22Rv1 (cell line): ENCODE results near the gene ABLIM3.

Experiments
- ZFX ChIP-seq: fragments of 450-650 bp; IDR thresholded peaks from 2 replicates; pipeline ENCODE4 v1.6.1; 2017; ENCODE audit warnings: antibody characterized with exemption, borderline replicate concordance
- TF ChIP-seq, protein P1 (sequence below): fragments of 450-650 bp; IDR thresholded peaks from 2 replicates; pipeline ENCODE4 v1.5.1; 2017; ENCODE audit warnings: mild to moderate bottlenecking

GRCh38 chr5:149195337-149195887 is 54.1 kb downstream of the ABLIM3 start:
- TF ChIP-seq, protein P1, sequence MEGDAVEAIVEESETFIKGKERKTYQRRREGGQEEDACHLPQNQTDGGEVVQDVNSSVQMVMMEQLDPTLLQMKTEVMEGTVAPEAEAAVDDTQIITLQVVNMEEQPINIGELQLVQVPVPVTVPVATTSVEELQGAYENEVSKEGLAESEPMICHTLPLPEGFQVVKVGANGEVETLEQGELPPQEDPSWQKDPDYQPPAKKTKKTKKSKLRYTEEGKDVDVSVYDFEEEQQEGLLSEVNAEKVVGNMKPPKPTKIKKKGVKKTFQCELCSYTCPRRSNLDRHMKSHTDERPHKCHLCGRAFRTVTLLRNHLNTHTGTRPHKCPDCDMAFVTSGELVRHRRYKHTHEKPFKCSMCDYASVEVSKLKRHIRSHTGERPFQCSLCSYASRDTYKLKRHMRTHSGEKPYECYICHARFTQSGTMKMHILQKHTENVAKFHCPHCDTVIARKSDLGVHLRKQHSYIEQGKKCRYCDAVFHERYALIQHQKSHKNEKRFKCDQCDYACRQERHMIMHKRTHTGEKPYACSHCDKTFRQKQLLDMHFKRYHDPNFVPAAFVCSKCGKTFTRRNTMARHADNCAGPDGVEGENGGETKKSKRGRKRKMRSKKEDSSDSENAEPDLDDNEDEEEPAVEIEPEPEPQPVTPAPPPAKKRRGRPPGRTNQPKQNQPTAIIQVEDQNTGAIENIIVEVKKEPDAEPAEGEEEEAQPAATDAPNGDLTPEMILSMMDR: no peak
- no peak for TF ChIP-seq ZFX
